SK-N-SH treated with all-trans-retinoic acid at 6 μM for 48 hours (cell line): ENCODE measurements around the gene REEP1.

Experiments
- ISL1 ChIP-seq: fragments of 250-450 bp; sonication (Bioruptor Pico); IDR thresholded peaks from 2 replicates; pipeline ENCODE4 v2.1.2; 2022; ENCODE audit warnings: mild to moderate bottlenecking, moderate library complexity
- ZNF70 ChIP-seq: fragments of 450-650 bp; formaldehyde crosslinking; IDR thresholded peaks from 2 replicates; pipeline ENCODE4 v1.5.0; 2020; ENCODE audit warnings: mild to moderate bottlenecking, moderate library complexity

DNA sequence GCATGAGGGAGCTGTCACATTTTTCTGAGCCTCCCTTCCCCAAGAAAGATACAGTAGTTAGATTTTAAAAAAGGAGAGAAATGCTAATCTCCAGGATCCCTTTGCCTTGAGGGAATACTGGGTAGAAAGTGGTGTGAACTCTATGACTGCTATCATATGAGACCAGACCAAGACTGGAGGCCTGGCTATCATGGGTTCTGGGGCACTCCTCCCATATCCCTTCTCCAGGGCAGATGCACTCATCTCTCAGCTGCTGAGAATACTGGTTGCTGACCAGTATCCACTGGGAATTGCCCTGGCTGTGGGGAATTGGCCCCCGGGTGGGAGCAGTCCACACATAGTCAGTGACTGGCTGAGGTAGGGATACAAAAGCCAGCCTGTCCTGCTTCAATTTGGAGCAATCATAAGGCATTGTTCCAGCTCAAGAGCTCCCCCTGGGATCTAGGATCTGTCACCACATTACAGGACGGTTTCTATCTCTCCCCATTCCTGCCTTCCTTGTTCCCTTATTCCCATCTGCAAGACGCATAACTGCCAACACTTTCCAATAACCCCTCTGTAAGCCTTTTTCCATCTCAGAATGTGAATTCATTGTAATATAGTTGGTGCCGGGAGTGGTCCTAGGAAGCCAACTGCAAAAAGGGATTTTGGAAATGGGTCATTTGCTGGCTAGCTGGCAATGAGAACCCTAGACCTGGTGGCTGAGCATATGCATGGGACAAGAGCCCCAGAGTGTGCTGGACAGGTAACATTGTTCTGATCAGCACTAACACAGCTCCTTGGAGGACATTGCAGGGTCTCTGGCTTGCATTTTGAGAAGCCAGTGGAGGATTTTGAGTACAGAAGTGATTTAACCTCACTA, 35.4 kb upstream of the REEP1 start:
- TF ChIP-seq ZNF70 (CRISPR knock-in tag) (no peak), ISL1 (CRISPR knock-in tag) (no peak)
